GM13977 (cell line): Measurements from ENCODE around the gene IPO9.

ENCODE experiments used
- DNase-seq: peaks from one replicate; pipeline ENCODE4 v3.0.0; 2012; ENCODE audit warnings: low spot score
- CTCF ChIP-seq: IDR thresholded peaks from 2 replicates; pipeline ENCODE4 v1.5.1; 2012; ENCODE audit warnings: mild to moderate bottlenecking, control low read depth; ENCODE audit not compliant: insufficient read depth; ENCODE audit errors: extremely low read depth, missing control alignments
- in situ Hi-C: fragments of 300-500 bp; cut with MboI; formaldehyde crosslinking; loops from one replicate; pipeline ENCODE4 v1.12.0; 2022; ENCODE audit warnings: low sequenced_read_pairs, low pct_unique_long_range_greater_than_20kb, mixed read lengths, inconsistent platforms; ENCODE audit not compliant: unreplicated experiment

IPO9 gene

DNA sequence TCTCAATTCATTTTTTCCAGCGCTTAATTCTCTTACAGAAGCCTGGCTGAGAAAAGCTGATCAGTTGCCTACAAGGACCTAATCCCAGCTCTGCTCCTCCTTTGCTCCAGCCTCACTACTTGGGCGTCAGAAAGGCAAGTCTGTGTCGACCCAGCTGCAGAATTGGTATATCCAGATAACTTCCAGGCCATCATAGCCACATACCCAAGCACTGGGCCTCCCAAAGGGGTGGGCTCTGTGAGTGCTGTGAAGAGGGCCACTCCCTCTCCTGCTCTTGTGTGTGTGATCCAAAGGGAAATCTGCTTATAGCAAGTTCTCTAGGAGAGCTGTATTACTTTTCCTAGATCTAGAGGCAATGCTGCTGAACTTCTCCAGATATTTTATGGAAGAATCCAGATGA, 99.3 kb downstream of the IPO9 start:
- in situ Hi-C loops: no loop called here

DNA sequence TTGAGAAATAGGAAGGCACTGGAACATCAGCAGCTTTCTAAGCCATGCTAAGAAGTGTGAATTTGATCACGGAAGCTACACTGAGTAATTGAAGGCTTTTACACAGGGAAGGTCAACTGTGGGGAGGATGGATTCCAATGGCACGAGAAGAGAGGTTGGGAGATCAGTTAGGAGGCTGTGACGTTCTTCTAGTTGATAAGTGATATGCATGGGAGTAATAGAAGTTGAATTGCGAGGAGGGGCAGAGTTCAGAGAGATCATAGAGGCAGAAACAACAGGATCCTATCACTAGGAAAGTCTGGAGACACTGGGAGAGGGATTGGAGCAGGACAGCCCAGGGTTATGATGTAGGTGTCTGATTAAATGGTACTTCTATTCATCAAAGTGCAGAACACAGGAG, 101.2 kb downstream of the IPO9 start:
- DNase-seq: no peak
- TF ChIP-seq CTCF: no peak
- in situ Hi-C loops: no loop called here

More for the DNA sequence above, 99.3 kb downstream of the IPO9 start:
- DNase-seq: no peak
- TF ChIP-seq CTCF: no peak

DNA sequence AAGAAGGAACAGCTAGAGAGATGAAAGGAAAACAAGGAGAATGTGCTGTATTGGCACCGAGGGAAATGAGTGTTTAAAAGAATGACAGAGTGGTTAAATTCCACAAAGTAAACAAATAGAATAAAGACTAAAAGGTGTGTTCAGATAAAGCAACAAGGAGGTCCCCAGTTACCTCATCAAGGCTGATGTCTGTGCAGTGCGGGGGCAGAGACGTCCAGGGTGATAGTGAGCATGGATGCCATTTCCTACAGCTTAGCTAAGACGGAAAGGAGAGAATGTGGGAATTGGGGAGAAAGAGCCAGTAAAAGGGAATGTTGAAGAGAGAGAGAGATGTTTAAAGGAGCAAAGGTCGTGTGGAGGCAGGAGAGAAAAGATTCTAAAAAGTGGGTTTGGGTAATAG, 101.8 kb downstream of the IPO9 start:
- in situ Hi-C loops: no loop called here
- TF ChIP-seq CTCF: no peak
- DNase-seq: no peak
